ENCODE measurements around the gene SNX1.
A peak's percentile ranks its signal among the peaks of the same experiment; 100 is the strongest.

The SNX1 gene

GRCh38 chr15:64155802-64156651, 60.2 kb downstream of the SNX1 start:
- TF ChIP-seq, protein P1, sequence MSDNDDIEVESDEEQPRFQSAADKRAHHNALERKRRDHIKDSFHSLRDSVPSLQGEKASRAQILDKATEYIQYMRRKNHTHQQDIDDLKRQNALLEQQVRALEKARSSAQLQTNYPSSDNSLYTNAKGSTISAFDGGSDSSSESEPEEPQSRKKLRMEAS (IDR thresholded peaks at IDR 0.05; ENCODE audit: low read depth, low read length), result no peak
- DNase-seq (ENCODE audit: low read depth), result no peak
- no peak overlapping the region for H3K4me3 ChIP-seq (ENCODE audit: low read depth, low read length)

- DNase-seq (ENCODE audit: low read depth), result no peak
- no peak overlapping the region for H3K4me3 ChIP-seq (ENCODE audit: low read depth, low read length)
- TF ChIP-seq MYC (IDR thresholded peaks at IDR 0.05; ENCODE audit: low read depth, low read length) (no peak), POLR2A (IDR thresholded peaks at IDR 0.05; ENCODE audit: extremely low read depth, insufficient read length) (no peak)
- TF ChIP-seq, protein P2, sequence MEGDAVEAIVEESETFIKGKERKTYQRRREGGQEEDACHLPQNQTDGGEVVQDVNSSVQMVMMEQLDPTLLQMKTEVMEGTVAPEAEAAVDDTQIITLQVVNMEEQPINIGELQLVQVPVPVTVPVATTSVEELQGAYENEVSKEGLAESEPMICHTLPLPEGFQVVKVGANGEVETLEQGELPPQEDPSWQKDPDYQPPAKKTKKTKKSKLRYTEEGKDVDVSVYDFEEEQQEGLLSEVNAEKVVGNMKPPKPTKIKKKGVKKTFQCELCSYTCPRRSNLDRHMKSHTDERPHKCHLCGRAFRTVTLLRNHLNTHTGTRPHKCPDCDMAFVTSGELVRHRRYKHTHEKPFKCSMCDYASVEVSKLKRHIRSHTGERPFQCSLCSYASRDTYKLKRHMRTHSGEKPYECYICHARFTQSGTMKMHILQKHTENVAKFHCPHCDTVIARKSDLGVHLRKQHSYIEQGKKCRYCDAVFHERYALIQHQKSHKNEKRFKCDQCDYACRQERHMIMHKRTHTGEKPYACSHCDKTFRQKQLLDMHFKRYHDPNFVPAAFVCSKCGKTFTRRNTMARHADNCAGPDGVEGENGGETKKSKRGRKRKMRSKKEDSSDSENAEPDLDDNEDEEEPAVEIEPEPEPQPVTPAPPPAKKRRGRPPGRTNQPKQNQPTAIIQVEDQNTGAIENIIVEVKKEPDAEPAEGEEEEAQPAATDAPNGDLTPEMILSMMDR (IDR thresholded peaks at IDR 0.05; ENCODE audit: low read depth, low read length), result no peak
- TF ChIP-seq, protein P1 (IDR thresholded peaks at IDR 0.05; ENCODE audit: low read depth, low read length), result no peak
These were observed 61.0 kb downstream of the SNX1 start for GRCh38 chr15:64156652-64157331.

DNA sequence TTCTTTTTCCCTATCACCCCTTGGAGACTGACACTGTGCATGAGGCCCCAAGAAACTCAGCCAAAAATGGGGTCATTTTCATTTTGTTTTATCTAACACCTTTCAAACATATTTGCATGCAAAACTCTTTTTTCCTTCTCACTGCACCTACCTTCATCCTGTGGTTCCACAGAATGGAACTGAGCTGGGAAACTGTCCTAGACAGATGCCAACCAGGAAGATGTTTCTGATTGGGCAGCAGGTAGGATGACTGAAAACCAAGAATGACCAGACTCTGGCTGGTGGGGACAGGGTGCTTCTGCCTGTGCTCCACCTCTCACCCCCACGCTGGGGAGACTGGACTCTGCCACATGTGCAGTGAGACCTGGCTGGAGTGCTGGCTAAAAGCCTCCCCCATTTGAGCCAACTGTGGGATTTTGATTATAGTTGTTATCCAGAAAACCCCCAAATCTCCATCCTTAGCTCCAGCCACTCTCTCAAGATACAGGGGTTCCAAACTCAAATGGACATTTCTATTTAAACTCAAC, 61.9 kb downstream of the SNX1 start:
- TF ChIP-seq, protein P2 (IDR thresholded peaks at IDR 0.05; ENCODE audit: low read depth, low read length), result no peak
- TF ChIP-seq, protein P1 (IDR thresholded peaks at IDR 0.05; ENCODE audit: low read depth, low read length), result no peak
- no peak for TF ChIP-seq POLR2A (IDR thresholded peaks at IDR 0.05; ENCODE audit: extremely low read depth, insufficient read length)
- TF ChIP-seq MYC (IDR thresholded peaks at IDR 0.05; ENCODE audit: low read depth, low read length), result no peak
- H3K4me3 ChIP-seq (ENCODE audit: low read depth, low read length), result no peak overlapping the region
- no peak for DNase-seq (ENCODE audit: low read depth)

DNA sequence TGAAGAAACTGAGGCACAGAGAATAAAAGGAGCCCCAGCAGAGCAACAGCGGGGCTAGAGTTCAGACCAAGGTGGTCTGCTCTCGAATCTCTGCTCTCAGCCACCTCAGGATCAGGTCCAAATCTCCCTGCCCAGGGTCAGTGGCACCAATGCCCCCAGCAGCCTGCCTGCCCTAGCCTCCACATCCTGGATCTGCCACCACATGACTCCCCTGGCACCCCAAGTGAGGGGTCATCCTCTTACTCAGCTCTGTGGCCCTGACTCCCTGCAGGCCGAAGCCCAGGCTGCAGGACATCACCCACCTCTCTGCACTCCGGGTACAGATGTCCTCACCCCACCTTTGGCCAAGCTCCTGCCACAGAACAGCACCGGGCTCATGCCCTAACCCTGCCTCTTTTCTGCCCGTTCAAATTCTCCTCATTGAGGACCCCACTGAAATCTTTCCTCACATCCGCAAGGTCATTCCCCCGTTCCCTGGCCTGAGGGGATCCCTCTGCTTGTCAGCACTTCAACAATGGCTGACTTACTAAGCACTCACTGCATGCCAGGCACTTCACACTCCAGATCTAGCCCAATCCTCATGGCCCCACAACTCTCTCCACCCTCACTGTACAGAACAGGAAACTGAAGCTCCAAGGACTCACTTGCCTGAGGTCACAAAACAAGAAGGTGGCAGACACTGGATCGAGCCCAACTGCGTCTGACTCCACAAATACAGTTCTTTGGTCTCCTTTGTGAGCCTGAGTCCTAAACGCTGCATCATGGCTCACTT, 62.8 kb downstream of the SNX1 start:
- TF ChIP-seq, protein P2 (IDR thresholded peaks at IDR 0.05; ENCODE audit: low read depth, low read length), result no peak
- TF ChIP-seq MYC (IDR thresholded peaks at IDR 0.05; ENCODE audit: low read depth, low read length) (no peak), POLR2A (IDR thresholded peaks at IDR 0.05; ENCODE audit: extremely low read depth, insufficient read length) (no peak)
- TF ChIP-seq, protein P1 (IDR thresholded peaks at IDR 0.05; ENCODE audit: low read depth, low read length), result no peak
- DNase-seq (ENCODE audit: low read depth), result no peak
- no peak overlapping the region for H3K4me3 ChIP-seq (ENCODE audit: low read depth, low read length)

- no peak for DNase-seq (ENCODE audit: low read depth)
- TF ChIP-seq, protein P1 (IDR thresholded peaks at IDR 0.05; ENCODE audit: low read depth, low read length), result no peak
- peak overlapping the region; percentile 73 for H3K4me3 ChIP-seq (ENCODE audit: low read depth, low read length)
These were observed 66.1 kb downstream of the SNX1 start for GRCh38 chr15:64161688-64162477.

DNA sequence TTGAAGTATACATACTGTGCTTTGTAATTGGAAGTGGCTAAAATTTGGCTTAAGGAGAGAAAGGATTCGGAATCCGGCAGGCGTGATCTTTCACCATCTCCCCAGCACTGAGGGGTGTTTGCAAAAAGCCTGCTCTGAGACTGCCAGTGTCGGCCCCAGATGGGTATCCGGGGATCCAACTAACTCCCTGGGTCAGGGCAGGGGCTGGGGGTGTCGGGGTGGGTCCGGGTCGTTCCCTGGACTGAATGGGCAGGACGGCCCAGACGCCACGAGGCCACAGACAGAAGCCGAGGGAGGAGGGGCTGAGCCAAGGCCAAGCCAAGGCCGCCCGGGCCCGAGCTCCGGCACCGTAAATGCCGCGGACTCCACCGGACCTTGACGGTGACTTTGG, 66.7 kb downstream of the SNX1 start:
- DNase-seq (ENCODE audit: low read depth), result no peak
- H3K4me3 ChIP-seq (ENCODE audit: low read depth, low read length), result peak overlapping the region; percentile 73
- no peak for TF ChIP-seq MYC (IDR thresholded peaks at IDR 0.05; ENCODE audit: low read depth, low read length)
- no peak for TF ChIP-seq POLR2A (IDR thresholded peaks at IDR 0.05; ENCODE audit: extremely low read depth, insufficient read length)
